Vagina (tissue), 2 donors: Measurements from ENCODE around the gene DLG2. TPM values are rescaled to one million over a fixed set of nuclear protein-coding genes. Genes with fewer than 3 reads are reported as not detected.

Experiments
- DNase-seq, 2 donors: peaks; one replicate each; pipeline ENCODE4 v3.0.0-alpha.2; 2017; ENCODE audit errors: extremely low spot score in 2 of 2
- H3K27ac ChIP-seq: fragments of 200-600 bp; sonication (generic); one replicate; pipeline ENCODE4 v1.5.1; 2019
- H3K27me3 ChIP-seq: fragments of 200-600 bp; sonication (generic); one replicate; pipeline ENCODE4 v1.5.1; 2019
- H3K36me3 ChIP-seq, 2 donors: fragments of 200-600 bp; sonication (generic); one replicate each; pipeline ENCODE4 v1.5.1; 2017 to 2019
- H3K4me1 ChIP-seq: fragments of 200-600 bp; sonication (generic); one replicate; pipeline ENCODE4 v1.5.1; 2019
- H3K4me3 ChIP-seq, 2 donors: fragments of 200-600 bp; sonication (generic); 1 replicate in 1 of 2; 2 replicates in 1 of 2; pipeline ENCODE4 v1.5.1; 2016 to 2019
- H3K9me3 ChIP-seq: fragments of 200-600 bp; sonication (generic); one replicate; pipeline ENCODE4 v1.5.1; 2019
- POLR2A ChIP-seq, 2 donors: fragments of 450-650 bp; IDR thresholded peaks; one replicate each; pipeline ENCODE4 v1.6.1; 2017; ENCODE audit warnings: antibody characterized with exemption in 2 of 2, mild to moderate bottlenecking in 2 of 2, moderate library complexity in 2 of 2
- POLR2AphosphoS5 ChIP-seq, 2 donors: sonication (generic); formaldehyde crosslinking; IDR thresholded peaks; one replicate each; pipeline ENCODE4 v1.9.0; 2017; ENCODE audit warnings: antibody characterized with exemption in 2 of 2, mild to moderate bottlenecking in 2 of 2, low read depth in 1 of 2; ENCODE audit not compliant: insufficient read depth in 1 of 2
- intact Hi-C: fragments of 100-400 bp; cut with DNase I; formaldehyde crosslinking; loops from one replicate; pipeline ENCODE4 v1.15.1; 2023
- total RNA-seq: library from RNA; depleted of rRNA; stranded (reverse); fragments of >200 nt; gene quantifications from one replicate; pipeline ENCODE4 v1.2.3, GENCODE V29; 2016
- TF ChIP-seq, protein P1 (sequence below), 3 experiments: fragments of 450-650 bp in 2 of 3; fragments of 200-600 bp in 1 of 3; sonication (generic) in 1 of 3; IDR thresholded peaks; one replicate each; pipeline ENCODE4 v1.5.1; 2017 to 2019; ENCODE audit warnings: antibody characterized with exemption in 3 of 3, mild to moderate bottlenecking in 2 of 3, moderate library complexity in 2 of 3

Gene DLG2
- total RNA-seq, 1 donor from 2014 or later = 10.1 TPM

DNA sequence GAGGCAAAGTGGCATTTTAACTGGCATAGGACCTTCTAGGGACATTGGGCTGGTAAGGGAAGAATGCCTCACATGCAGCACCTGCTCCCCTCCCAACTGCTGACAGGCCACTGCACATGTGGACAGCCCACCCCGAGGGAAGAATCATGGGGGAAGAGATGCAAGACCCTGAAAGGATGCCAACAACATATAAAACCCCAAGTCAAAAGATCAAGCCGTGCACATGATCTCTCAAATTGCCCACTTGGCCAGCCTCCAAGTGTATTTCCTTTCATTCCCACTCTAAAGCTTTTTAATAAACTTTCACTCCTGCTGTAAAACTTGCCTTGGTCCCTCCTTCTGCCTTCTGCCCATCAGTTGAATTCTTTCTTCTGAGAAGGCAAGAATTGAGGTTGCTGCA is 1393.1 kb downstream of the DLG2 start:
- Histone ChIP-seq H3K4me1 (no peaks in the 10 kb centered on the region), H3K27me3 (no peaks in the 10 kb centered on the region), H3K9me3 (no peaks in the 10 kb centered on the region), H3K4me3 (no peak overlapping the region), H3K27ac (no peak overlapping the region), H3K36me3 (no peaks in the 10 kb centered on the region)
- TF ChIP-seq POLR2AphosphoS5 (IDR thresholded peaks at IDR 0.05; ENCODE audit: insufficient read depth in 1 of 2, low read depth in 1 of 2) (no peak), POLR2A (IDR thresholded peaks at IDR 0.05) (no peak)
- TF ChIP-seq, protein P1, sequence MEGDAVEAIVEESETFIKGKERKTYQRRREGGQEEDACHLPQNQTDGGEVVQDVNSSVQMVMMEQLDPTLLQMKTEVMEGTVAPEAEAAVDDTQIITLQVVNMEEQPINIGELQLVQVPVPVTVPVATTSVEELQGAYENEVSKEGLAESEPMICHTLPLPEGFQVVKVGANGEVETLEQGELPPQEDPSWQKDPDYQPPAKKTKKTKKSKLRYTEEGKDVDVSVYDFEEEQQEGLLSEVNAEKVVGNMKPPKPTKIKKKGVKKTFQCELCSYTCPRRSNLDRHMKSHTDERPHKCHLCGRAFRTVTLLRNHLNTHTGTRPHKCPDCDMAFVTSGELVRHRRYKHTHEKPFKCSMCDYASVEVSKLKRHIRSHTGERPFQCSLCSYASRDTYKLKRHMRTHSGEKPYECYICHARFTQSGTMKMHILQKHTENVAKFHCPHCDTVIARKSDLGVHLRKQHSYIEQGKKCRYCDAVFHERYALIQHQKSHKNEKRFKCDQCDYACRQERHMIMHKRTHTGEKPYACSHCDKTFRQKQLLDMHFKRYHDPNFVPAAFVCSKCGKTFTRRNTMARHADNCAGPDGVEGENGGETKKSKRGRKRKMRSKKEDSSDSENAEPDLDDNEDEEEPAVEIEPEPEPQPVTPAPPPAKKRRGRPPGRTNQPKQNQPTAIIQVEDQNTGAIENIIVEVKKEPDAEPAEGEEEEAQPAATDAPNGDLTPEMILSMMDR (IDR thresholded peaks at IDR 0.05) = no peak
- no peak for DNase-seq
- intact Hi-C loops = no loop called here

DNA sequence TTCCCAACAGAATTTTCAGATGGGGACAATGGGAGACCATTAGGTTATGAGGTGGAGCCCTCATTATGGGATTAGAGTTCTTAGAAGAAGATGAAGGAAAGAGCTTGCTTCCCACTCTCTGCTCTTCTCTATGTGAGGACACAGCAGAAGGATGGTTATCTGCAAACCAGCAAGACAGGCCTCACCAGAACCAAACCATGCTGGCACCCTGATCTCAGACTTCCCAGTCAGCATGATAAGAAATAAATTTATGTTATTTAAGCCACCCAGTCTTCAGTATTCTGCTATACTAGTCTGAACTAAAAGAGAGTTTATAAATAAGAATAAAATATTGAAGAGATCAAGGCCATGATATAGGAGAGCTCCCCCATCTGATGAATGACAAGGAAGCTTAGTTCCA is 1394.6 kb downstream of the DLG2 start:
- no peak overlapping the region for H3K4me3 ChIP-seq
- no peaks in the 10 kb centered on the region for H3K9me3 ChIP-seq
- intact Hi-C loops = no loop called here
- no peak overlapping the region for H3K27ac ChIP-seq
- TF ChIP-seq POLR2A (IDR thresholded peaks at IDR 0.05) = no peak
- no peaks in the 10 kb centered on the region for H3K27me3 ChIP-seq
- H3K36me3 ChIP-seq = no peaks in the 10 kb centered on the region
- DNase-seq = no peak
- H3K4me1 ChIP-seq = no peaks in the 10 kb centered on the region

DNA sequence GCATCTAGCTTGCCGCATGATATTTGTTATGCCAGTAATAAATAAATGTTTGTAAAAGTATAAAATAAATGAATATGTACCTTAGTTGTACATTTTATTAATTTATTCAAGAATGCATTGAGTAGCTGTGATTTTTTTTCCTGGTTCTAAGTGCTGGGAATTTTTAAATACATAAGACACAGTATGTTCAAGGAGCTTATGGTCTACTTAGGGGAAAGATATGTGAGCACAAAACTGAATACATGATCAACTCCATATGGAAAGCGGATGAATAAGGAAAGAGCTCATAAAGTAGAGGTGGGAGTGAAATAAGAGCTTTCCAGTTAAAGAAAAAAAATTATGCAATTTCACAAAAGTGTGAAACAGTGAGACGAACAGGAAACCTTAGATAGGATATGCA is 1396.7 kb downstream of the DLG2 start:
- intact Hi-C loops = no loop called here
- H3K4me3 ChIP-seq = no peak overlapping the region
- no peaks in the 10 kb centered on the region for H3K27me3 ChIP-seq
- TF ChIP-seq, protein P1 (IDR thresholded peaks at IDR 0.05) = no peak
- TF ChIP-seq POLR2AphosphoS5 (IDR thresholded peaks at IDR 0.05; ENCODE audit: insufficient read depth in 1 of 2, low read depth in 1 of 2) (no peak), POLR2A (IDR thresholded peaks at IDR 0.05) (no peak)
- no peaks in the 10 kb centered on the region for H3K9me3 ChIP-seq
- no peaks in the 10 kb centered on the region for H3K36me3 ChIP-seq
- H3K27ac ChIP-seq = no peak overlapping the region
- DNase-seq = no peak
- H3K4me1 ChIP-seq = no peaks in the 10 kb centered on the region

DNA sequence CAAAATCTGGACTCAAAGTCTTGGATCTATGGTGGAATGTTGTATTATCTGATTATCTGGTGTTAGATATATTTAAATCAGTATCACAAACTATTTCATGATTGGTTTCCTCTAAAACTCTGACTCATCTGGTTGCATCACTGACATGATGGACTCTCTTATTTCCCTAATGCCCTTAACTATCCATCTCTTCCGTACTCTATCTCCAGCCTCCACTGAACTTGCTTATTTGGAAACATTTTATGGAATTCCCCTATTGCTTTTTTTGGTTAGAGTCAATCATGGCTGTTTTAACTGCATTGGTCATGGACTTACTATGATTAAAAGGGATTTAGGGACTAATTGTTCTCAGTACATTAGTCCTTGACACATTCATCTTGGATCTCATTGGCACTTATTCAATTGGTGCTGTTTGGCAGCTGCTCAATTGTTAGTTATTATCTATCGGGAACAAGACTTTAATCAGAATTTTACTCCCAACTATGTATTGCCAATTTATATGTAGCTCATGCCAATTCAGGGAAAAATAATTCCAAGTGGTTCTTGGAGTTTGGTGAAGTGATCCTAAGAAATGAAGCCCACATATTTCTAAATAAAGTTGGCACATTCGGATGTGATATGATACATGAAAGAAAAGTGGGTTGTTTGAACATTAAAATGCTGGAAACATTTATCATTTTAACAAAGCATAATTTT is 1399.0 kb downstream of the DLG2 start:
- Histone ChIP-seq H3K27me3 (no peaks in the 10 kb centered on the region), H3K9me3 (no peaks in the 10 kb centered on the region), H3K4me1 (no peaks in the 10 kb centered on the region), H3K27ac (no peak overlapping the region), H3K36me3 (no peaks in the 10 kb centered on the region), H3K4me3 (no peak overlapping the region)
- intact Hi-C loops = no loop called here
- TF ChIP-seq, protein P1 (IDR thresholded peaks at IDR 0.05) = no peak
- TF ChIP-seq POLR2A (IDR thresholded peaks at IDR 0.05) = no peak
- TF ChIP-seq POLR2AphosphoS5 (IDR thresholded peaks at IDR 0.05; ENCODE audit: insufficient read depth in 1 of 2, low read depth in 1 of 2) = no peak
- DNase-seq = no peak

DNA sequence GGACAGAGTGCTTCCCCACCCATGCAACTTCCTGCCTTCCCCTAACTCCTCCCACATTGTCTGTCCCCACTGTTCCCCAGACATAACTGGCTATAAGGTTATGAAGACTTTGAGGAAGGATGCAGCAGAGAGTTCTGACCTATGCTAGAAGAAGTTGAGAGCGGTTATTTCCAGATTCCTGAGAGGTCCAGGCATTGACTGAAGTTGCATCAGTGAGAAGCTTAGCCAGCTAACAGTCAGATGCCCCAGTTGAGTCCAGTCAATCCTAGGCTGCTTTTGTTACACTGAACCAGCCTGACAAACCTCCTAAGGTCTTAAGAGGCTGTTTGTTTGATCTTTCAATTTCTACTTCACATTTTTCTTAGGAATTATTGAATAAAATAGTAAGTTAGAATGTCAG is 1403.1 kb downstream of the DLG2 start:
- Histone ChIP-seq H3K9me3 (no peaks in the 10 kb centered on the region), H3K4me1 (no peaks in the 10 kb centered on the region), H3K36me3 (no peaks in the 10 kb centered on the region), H3K27me3 (no peaks in the 10 kb centered on the region), H3K27ac (no peak overlapping the region), H3K4me3 (no peak overlapping the region)
- intact Hi-C loops = no loop called here
- TF ChIP-seq POLR2A (IDR thresholded peaks at IDR 0.05) (no peak), POLR2AphosphoS5 (IDR thresholded peaks at IDR 0.05; ENCODE audit: insufficient read depth in 1 of 2, low read depth in 1 of 2) (no peak)
- TF ChIP-seq, protein P1 (IDR thresholded peaks at IDR 0.05) = no peak
- DNase-seq = no peak
